ENCODE data around the gene OXSM.

DNA sequence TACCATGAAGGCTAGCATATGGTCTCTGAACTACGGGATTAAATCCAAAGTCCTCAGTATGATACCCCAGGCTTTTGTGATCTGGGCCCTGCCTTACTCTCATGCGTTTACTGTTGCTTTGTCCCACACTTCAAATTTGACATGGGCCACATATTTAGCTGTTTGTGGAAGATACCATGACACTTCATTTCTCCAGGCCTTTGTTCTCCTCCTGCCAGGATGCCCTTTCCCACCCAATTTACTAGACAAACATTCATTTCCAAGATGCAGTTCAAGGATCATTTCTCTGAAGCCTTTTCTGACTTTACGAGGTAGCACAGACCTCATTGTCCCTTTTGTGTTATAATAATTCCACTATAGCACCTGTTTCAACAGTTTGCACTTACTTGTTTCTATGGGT lies 2.2 kb upstream of the OXSM start:
- TF ChIP-seq, protein P1, sequence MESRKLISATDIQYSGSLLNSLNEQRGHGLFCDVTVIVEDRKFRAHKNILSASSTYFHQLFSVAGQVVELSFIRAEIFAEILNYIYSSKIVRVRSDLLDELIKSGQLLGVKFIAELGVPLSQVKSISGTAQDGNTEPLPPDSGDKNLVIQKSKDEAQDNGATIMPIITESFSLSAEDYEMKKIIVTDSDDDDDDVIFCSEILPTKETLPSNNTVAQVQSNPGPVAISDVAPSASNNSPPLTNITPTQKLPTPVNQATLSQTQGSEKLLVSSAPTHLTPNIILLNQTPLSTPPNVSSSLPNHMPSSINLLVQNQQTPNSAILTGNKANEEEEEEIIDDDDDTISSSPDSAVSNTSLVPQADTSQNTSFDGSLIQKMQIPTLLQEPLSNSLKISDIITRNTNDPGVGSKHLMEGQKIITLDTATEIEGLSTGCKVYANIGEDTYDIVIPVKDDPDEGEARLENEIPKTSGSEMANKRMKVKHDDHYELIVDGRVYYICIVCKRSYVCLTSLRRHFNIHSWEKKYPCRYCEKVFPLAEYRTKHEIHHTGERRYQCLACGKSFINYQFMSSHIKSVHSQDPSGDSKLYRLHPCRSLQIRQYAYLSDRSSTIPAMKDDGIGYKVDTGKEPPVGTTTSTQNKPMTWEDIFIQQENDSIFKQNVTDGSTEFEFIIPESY (IDR thresholded peaks at IDR 0.05; ENCODE audit: extremely low read depth, insufficient replicate concordance, low read length) = no peak
- TF ChIP-seq POLR2A (IDR thresholded peaks at IDR 0.05; ENCODE audit: borderline replicate concordance, extremely low read depth, insufficient read depth, insufficient read length) = no peak
- TF ChIP-seq, protein P2, sequence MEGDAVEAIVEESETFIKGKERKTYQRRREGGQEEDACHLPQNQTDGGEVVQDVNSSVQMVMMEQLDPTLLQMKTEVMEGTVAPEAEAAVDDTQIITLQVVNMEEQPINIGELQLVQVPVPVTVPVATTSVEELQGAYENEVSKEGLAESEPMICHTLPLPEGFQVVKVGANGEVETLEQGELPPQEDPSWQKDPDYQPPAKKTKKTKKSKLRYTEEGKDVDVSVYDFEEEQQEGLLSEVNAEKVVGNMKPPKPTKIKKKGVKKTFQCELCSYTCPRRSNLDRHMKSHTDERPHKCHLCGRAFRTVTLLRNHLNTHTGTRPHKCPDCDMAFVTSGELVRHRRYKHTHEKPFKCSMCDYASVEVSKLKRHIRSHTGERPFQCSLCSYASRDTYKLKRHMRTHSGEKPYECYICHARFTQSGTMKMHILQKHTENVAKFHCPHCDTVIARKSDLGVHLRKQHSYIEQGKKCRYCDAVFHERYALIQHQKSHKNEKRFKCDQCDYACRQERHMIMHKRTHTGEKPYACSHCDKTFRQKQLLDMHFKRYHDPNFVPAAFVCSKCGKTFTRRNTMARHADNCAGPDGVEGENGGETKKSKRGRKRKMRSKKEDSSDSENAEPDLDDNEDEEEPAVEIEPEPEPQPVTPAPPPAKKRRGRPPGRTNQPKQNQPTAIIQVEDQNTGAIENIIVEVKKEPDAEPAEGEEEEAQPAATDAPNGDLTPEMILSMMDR (IDR thresholded peaks at IDR 0.05 in 2 of 3, conservative IDR thresholded peaks at IDR 0.05 in 1 of 3; ENCODE audit: borderline replicate concordance in 1 of 3, insufficient read depth in 1 of 3, low read depth in 2 of 3, low read length in 2 of 3) = no peak
- TF ChIP-seq CEBPB (IDR thresholded peaks at IDR 0.05; ENCODE audit: low read depth) = no peak
- no peak for TF ChIP-seq EZH2 (IDR thresholded peaks at IDR 0.05)
- TF ChIP-seq POLR2AphosphoS5 (IDR thresholded peaks at IDR 0.05; ENCODE audit: low read depth, low read length) = no peak; the same call in 1 of the 2 replicates
